WTC11 (cell line): Measurements from ENCODE around the gene SUGP2.

Experiments used
- AFF4 ChIP-seq: sonication (generic); formaldehyde crosslinking; IDR thresholded peaks from 2 replicates; pipeline ENCODE4 v1.8.1; 2023; ENCODE audit warnings: mild to moderate bottlenecking, missing genetic modification reagents, borderline replicate concordance
- ATF2 ChIP-seq: sonication (generic); formaldehyde crosslinking; IDR thresholded peaks from 2 replicates; pipeline ENCODE4 v1.8.1; 2022; ENCODE audit warnings: low read depth, missing genetic modification reagents, borderline replicate concordance
- CTCF ChIP-seq: fragments of 200-600 bp; IDR thresholded peaks from 2 replicates; pipeline ENCODE4 v1.8.0; 2022; ENCODE audit warnings: antibody characterized with exemption
- E2F4 ChIP-seq: sonication (generic); formaldehyde crosslinking; IDR thresholded peaks from 2 replicates; pipeline ENCODE4 v1.8.1; 2022; ENCODE audit warnings: low read depth, mild to moderate bottlenecking, moderate library complexity, missing genetic modification reagents, borderline replicate concordance
- JUN ChIP-seq: sonication (generic); formaldehyde crosslinking; IDR thresholded peaks from 2 replicates; pipeline ENCODE4 v1.8.0; 2023; ENCODE audit warnings: mild to moderate bottlenecking, missing genetic modification reagents
- MAX ChIP-seq: sonication (generic); formaldehyde crosslinking; IDR thresholded peaks from 2 replicates; pipeline ENCODE4 v1.8.0; 2022; ENCODE audit warnings: mild to moderate bottlenecking, missing genetic modification reagents
- NR1H2 ChIP-seq: sonication (generic); formaldehyde crosslinking; IDR thresholded peaks from 2 replicates; pipeline ENCODE4 v1.9.0; 2021; ENCODE audit warnings: mild to moderate bottlenecking, moderate library complexity, missing genetic modification reagents
- NR2C2 ChIP-seq: sonication (generic); formaldehyde crosslinking; IDR thresholded peaks from 2 replicates; pipeline ENCODE4 v1.8.0; 2022; ENCODE audit warnings: mild to moderate bottlenecking, missing genetic modification reagents
- OVOL2 ChIP-seq: fragments of 250-450 bp; sonication (Bioruptor Pico); IDR thresholded peaks from 2 replicates; pipeline ENCODE4 v1.9.0; 2021; ENCODE audit warnings: mild to moderate bottlenecking, borderline replicate concordance
- SP1 ChIP-seq: sonication (generic); formaldehyde crosslinking; conservative IDR thresholded peaks from 2 replicates; pipeline ENCODE4 v1.8.1; 2022; ENCODE audit warnings: missing genetic modification reagents
- TEAD4 ChIP-seq: sonication (generic); formaldehyde crosslinking; IDR thresholded peaks from 2 replicates; pipeline ENCODE4 v1.8.0; 2022; ENCODE audit warnings: mild to moderate bottlenecking, missing genetic modification reagents

GRCh38 chr19:18975869-18976268 lies 57.4 kb downstream of the SUGP2 start:
- no peak for TF ChIP-seq CTCF
- TF ChIP-seq TEAD4 (CRISPR knock-in tag) = no peak
- TF ChIP-seq AFF4 (CRISPR knock-in tag) = no peak
- TF ChIP-seq SP1 (CRISPR knock-in tag) = no peak
- no peak for TF ChIP-seq NR1H2
- TF ChIP-seq NR2C2 (CRISPR knock-in tag) = no peak
- no peak for TF ChIP-seq E2F4 (CRISPR knock-in tag)
- no peak for TF ChIP-seq MAX (CRISPR knock-in tag)
- no peak for TF ChIP-seq OVOL2 (CRISPR knock-in tag)
- TF ChIP-seq JUN (CRISPR knock-in tag) = no peak
- no peak for TF ChIP-seq ATF2 (CRISPR knock-in tag)
